HTERT RPE-1 (cell line): ENCODE results near the gene HOXD1.

Experiments
- in situ Hi-C: fragments of 300-500 bp; cut with MboI; formaldehyde crosslinking; loops from 4 replicates; pipeline ENCODE4 v1.14.3; 2020; ENCODE audit warnings: low sequenced_read_pairs

HOXD1 gene

DNA sequence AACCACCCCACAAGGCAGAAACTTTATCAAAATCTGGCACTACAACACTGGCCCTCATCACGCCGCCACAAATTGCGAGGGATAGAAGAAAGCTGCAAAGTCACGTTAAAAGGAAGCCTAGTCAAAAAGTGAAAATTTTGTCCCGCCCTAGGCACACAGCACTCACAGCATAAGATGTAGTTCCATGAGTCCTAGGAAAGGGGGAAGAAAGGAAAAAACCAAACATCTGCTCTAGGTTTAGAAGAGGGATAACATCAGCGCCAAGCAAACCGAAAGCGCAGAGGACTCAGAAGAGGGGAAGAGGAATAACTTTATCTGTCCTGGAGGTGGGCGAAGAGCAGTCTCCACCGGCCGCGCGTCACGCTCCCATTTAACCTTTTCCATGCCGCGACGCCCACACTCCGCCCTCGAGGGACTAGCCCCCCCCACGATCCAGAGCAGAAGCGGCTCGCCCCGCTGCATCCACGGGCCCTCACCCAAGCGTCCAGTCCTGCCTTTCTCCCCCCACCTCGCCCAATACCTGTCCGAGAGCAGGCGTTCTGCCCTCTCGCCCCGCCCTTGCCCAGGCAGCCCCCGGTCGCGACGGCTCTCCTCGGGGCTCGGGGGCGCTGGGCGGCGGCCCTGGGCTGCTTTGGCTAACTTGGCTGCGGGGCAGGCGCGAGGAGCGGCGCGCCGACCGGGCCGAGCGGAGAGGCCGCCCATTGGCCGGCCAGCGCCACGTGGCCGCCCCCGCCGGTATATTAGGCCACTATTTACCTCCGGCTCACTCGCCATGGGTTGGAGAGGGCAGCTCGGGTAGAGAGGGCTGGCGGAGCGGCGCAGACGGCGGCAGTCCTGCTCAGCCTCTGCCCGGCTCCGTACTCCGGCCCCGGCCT, at the start of gene HOXD1:
Gene HOXD1, plus strand, starts transcription at position 770 of the 875 bp plus-strand sequence. CDS start 134 bp downstream, outside the sequence.
- in situ Hi-C loops: no loop called here

DNA sequence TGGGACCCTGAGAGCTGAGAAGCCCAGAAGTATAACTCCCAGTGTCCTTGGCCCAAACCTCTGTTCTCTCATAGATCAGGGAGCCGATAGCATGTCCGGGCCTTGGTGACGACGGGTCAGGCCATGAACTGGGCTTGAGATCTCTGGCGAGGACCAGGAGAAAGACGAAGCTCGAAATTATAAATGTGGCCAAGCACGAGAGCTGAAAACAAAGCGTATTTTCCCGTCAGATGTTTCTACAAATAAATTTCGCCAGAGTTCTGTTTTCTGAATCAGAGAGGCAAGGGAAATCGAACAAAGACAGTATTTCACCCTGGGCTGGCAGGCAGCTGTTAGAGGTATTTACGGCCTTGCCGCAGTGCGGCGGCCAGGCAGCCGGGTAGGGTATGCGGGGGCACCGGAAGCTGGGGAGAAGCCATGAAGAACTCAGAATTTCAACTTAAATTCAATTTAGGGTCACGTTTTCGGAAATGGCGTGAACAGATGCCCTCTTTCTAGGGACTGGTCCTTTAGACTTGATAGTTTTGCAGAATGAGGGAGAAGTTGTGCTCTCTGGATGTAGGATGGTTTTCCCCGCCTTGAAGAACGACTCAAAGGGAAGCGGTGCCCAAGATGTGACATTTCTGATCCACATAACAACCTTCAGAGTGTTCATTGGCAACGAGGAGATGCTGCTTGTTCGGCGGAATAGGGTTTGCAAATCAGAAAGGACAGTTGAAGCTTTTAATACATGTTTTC, 49.4 kb upstream of the HOXD1 start:
- in situ Hi-C loops: loop anchor here (25.0 kb wide), 1 partner anchor 498 kb away; no protein-coding TSS in a partner anchor

GRCh38 chr2:176139661-176140512, 48.6 kb upstream of the HOXD1 start:
- in situ Hi-C loops: loop anchor here (25.0 kb wide), 1 partner anchor 497 kb away; no protein-coding TSS in a partner anchor

DNA sequence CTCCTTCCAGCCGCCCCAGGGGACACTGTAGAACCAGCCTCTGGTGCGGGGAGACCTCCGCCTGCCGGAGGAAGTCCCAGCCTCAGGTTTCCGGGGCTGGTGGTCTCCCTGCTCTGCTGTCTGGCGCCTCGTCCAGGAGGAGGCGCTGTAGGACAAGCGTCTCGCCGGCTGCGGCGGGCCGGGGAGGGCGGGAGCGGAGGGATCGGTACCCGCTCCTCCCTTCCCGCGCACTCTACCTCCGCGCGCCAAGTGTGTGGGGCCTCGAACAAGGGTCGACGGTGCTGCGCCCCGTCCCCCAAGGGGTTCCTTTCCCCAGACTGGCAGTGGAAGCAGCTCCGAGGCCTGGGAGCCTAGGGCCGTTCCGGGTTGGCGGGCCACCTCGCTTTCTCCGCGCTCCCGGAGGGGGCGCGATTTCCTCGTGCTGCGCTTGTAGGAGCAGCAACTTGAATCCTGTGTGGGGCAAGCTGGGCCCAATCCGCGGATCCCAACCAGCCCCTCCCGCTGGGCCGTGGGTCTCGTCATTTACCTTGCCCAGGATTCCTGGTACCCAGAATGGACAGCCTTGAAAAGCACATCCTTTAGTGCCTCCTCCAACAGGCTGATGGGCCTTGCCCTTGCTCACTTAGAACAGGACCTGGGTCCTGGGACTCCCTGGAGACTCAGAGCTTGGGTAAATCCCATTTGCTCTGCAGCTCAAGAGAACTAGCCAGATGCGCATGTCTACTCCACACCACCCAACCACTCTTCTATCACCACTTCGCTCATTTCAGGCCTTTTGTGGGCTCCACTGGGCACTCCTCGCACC, 47.8 kb upstream of the HOXD1 start:
- in situ Hi-C loops: loop anchor here (25.0 kb wide), 1 partner anchor 497 kb away; no protein-coding TSS in a partner anchor

DNA sequence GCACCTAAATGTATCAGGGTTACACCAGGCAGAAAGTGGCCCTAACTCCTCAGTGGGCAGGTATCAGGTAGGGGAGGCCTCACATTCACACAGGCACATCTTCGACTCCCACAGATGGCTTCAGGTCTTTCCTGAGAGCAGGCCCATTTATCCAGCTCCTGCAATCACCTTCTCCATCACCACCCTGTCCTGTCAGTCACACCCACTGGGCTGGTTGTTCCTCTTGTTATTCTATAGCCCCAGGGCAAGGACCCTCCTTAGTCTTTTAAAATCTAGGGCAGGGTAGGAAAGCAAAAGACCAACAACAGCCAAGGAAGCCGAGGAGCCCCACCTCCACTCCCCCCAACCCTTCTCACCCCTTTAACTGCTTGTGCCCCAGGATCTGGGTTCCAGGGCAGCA, 46.2 kb upstream of the HOXD1 start:
- in situ Hi-C loops: loop anchor here (25.0 kb wide), 1 partner anchor 495 kb away; no protein-coding TSS in a partner anchor

DNA sequence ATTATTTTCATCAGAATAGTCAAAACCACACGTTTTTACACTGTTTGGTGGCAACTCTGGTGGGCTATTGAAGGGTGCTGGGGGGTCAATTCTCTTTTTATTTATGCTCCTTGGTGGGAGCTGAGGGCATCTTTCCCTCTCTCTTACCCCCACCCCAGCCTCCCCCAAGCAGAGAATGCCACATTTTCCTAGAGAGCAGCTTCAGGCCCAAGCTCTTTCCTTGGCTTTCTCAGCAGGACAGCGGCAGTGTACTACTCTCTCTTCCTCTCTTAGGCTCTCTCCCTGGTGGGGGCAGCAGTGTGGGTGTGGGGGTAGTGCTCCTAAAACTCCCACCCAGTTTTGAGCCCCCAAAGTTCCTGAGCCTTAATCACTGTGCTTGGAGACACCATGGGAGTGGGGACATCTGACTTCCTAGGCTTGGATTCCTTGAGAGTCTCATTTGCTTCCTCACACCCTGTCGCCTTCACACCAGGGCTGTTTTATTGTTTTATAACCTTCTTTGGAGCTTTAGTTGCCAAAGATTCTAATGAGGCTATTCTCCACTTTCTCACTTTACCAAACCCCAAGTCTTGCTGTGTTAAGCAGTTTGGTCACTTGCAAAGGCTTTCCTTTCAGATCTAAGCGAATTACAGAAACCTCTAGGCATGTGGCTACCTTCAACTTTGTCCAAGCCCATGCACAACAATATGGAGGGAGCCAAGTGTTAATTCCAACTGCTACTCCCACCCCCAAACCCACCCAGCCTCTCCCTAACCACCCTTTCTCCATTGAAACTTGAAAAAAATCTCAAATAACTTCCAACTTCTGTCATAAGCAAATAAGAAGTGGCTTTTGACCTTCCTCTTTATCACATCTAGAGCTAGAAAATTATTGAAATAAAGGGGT, 43.1 kb upstream of the HOXD1 start:
- in situ Hi-C loops: loop anchor here (25.0 kb wide), 1 partner anchor 492 kb away; no protein-coding TSS in a partner anchor

DNA sequence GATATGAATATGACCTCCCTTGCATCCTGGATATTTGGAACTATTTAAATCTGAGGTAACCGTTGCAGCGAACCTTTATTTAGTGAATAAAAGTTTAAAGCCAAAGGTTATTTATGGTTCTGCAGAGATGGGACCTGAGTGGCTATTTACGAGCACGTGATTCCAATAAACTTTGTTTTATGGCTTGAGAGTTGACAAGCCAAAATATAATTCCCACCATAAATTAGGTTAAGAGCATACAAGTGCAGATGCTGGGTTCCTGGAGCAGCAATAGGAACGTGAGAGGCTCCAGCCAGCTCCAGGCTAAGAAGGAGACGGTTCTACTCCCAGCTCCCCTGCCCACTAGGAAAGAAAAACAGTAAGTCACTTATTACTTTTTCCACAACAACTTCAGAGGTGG, 42.4 kb upstream of the HOXD1 start:
- in situ Hi-C loops: loop anchor here (25.0 kb wide), 1 partner anchor 491 kb away; no protein-coding TSS in a partner anchor

DNA sequence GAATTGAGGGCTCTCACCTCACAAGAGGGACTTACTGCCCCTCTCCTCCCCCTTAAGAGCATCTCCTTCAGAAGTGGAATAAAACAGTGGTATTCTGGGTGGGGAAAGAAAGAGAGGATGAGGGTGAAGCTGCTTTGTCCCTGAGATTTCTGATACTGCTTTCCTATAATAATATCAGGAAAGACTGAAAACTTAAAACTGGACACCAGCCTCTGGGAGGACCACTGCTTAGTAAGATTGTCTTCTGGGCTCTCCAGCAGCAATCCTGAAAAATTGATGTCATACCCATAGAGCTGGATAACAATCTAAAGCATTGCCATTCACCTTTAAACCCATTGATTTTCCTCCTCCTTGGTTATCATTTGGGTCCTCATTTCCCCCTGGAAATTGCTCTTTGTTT, 41.8 kb upstream of the HOXD1 start:
- in situ Hi-C loops: loop anchor here (25.0 kb wide), 1 partner anchor 491 kb away; no protein-coding TSS in a partner anchor

DNA sequence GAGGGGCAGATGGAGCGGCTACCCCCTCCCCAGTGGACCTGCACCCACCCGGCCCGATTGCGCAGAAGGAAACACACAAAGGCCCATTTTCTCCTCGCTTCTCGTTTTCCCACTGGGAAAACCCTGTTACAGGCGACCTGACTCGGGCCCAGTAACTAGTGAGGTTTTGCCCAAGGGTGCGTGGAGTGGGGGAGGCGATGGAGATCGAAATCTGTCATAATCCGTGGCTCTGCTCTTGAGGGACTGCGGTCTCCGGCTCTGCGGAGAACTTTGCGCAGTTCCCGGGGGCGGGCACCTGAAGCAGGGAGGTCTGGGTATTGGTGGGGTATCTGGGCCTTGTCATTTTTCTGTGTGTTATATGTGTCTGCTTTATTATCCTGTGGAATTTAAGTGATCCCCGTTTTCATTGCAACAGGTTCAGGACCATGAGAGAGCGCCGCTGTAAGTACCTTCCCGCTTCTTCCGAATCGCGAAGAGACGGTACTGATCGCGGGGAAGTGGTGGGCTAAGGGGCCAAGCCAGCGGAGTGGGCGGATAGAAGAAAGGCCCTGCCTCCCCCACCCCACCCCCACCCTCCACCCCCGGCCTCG, 41.2 kb upstream of the HOXD1 start:
- in situ Hi-C loops: loop anchor here (25.0 kb wide), 1 partner anchor 490 kb away; no protein-coding TSS in a partner anchor

DNA sequence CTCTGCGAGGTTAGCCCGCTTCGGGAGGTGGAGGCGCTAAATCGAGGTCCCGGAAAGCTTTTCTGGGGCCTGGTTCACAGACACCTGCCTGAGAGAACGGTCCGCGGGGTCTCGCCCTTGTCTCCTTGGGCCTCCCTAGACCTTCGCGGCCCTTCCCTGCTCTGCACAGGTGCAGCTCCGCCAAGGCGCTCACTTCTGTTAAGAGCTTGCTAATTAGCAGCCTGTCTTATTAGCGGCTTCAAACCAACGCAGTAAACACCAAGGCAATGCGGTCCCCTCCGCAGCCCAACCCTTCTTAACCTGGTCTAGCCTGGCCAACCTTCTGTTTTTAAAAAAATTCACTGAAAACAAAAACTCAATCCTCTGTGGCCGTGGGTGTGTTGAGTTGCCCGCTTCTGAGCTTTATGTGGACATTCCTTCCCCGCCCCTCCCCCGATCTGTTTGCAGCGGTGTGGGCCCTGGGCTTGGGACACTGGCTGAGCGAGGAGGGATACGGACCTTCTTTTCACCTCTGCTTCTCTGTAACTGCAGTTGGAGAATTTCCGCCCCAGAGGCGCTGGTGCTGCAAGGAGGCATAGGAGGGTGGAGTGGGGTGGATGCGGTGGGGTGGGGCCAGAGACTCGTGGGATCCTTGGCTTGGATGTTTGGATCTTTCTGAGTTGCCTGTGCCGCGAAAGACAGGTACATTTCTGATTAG, 40.5 kb upstream of the HOXD1 start:
- in situ Hi-C loops: loop anchor here (25.0 kb wide), 1 partner anchor 489 kb away; no protein-coding TSS in a partner anchor

- in situ Hi-C loops: loop anchor here (25.0 kb wide), 1 partner anchor 488 kb away; no protein-coding TSS in a partner anchor
These were observed 39.6 kb upstream of the HOXD1 start for GRCh38 chr2:176148751-176149421.

DNA sequence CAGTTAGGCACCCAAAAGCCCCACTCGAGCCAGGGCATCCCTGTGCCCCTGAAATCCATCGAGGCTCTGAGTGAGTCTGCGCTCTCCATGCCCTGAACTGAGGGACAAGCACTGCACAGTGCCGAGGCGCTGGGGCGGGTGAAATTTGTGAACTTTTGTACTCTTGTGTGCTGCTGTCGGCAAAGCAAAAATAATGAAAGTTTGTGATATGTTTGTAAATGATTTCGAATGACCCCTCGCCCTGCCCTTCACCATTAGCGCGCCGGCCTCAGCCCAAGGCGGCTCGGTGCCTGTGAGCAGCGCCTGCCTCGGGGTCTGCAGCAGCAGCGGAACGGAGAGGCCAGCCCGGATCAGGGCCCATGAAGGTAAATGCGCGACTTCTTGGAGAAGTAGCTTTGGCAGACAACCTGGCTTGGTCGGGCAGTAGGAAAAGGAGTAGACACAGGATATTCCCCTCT, 39.0 kb upstream of the HOXD1 start:
- in situ Hi-C loops: loop anchor here (25.0 kb wide), 1 partner anchor 488 kb away; no protein-coding TSS in a partner anchor

DNA sequence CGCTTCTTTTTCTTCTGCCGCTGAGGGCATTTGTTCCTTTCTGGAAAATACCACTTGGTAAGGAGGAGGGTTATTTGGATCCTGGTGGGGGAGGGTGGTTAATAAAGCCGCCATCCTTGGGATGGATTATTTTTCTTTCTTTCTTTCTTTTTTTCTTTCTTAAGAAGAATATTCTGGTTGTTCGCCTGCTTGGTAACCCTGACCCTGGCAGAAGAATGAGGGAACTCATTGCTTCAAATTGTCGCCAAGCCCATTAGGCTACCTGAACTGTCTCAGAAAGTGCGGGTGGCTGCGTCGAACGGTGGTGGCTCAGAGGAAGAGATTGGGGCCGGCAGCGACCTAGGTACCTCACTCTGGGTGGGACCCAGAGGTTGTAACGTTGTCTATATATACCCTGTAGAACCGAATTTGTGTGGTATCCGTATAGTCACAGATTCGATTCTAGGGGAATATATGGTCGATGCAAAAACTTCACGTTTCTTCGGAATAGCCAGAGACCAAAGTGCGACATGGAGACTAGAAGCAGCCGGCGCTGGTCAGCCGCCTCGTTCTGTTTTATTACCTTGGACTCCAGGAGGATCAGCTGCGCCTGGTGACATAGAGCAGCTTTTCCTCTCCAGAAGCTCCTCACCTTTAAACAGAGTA, 38.4 kb upstream of the HOXD1 start:
- in situ Hi-C loops: loop anchor here (25.0 kb wide), 1 partner anchor 487 kb away; no protein-coding TSS in a partner anchor

DNA sequence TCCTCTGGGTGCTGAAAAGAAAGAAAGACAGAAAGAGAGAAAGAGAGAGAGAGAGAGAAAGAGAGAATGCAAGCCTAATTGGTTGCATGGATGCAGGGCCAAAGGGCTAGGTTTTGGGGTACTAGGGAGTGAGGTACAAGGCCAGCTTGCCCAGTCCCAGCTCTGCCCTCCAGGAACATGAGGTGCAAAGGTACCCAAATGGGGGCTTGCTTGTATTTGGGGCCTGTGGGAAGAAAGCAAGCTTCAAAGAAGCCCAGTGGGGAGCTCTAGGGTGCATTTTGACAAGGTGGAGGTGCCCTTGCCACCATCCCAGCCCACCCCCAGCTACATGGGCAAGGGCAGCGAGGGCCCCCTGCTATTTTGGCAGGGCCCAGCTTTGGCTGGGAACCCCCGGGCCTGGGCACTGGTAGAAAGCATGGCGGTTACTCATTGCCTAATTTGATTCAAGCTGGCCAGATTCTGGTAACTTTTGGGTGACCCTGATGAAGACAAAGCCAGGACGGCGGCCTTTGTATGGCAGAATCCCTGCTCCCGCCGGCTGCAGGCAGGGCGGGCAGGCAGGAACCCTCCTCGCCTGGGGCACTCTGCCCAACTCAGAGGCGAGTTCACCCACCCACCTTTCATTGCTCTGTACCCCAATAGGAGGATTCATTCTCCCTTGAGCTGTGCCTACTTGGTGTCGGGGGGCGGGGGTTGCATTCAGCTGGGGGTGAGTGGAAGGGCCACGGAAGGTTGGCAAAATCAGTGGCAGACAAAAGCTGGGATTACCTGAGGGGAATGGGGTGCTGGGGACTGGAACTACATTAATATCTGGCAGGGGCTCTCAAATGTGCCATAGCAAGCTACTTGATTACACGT, 37.7 kb upstream of the HOXD1 start:
- in situ Hi-C loops: no loop called here
